Endothelial cell of umbilical vein (primary cell): ENCODE results near the gene UBC. TPM values are rescaled to one million over a fixed set of nuclear protein-coding genes. Genes with fewer than 3 reads are reported as not detected.

Experiments used
- BruUV-seq: library from RNA; stranded (reverse); fragments of 400-500 nt; replicated peaks from 2 replicates; lab custom pipeline; 2021; lab: Mats Ljungman, UMichigan
- CTCF ChIA-PET: fragments of 300-600, 350-600 bp; sonication (Branson Sonifier 250); formaldehyde crosslinking; loops from one replicate; lab custom pipeline; 2021; ENCODE audit warnings: antibody characterized with exemption, inconsistent platforms; lab: Charles Lee
- POLR2A ChIA-PET: fragments of 300-600, 350-600 bp; sonication (Branson Sonifier 250); formaldehyde crosslinking; loops from one replicate; lab custom pipeline; 2021; ENCODE audit warnings: antibody characterized with exemption, inconsistent platforms; lab: Charles Lee
- DNase-seq: peaks from one replicate; pipeline ENCODE4 v3.0.0-alpha.2; 2011; ENCODE audit warnings: low read depth, low spot score
- FAIRE-seq: peaks from 2 replicates; lab custom pipeline; 2011; peaks lifted over from hg19 to GRCh38; lab: Jason Lieb, UNC
- H2AFZ ChIP-seq: 2 replicates; pipeline ENCODE4 v1.6.0; 2012; ENCODE audit warnings: low read depth, low read length, control low read depth, inconsistent platforms
- H3K27ac ChIP-seq: 2 replicates; pipeline ENCODE4 v1.5.1; 2011; ENCODE audit warnings: low read depth, mild to moderate bottlenecking, control low read depth, low read length, moderate library complexity; ENCODE audit not compliant: insufficient read depth
- H3K27me3 ChIP-seq, 2 experiments: 2 replicates each; pipeline versions ENCODE4 v1.6.0 to v1.6.1; 2011; ENCODE audit warnings: low read length in 2 of 2, mixed read lengths in 1 of 2; ENCODE audit not compliant: control insufficient read depth in 2 of 2, insufficient read depth in 2 of 2
- H3K36me3 ChIP-seq, 2 experiments: 2 replicates in 1 of 2; 3 replicates in 1 of 2; pipeline ENCODE4 v1.5.1; 2011; ENCODE audit warnings: low read length in 2 of 2, mild to moderate bottlenecking in 1 of 2, moderate library complexity in 1 of 2; ENCODE audit not compliant: control insufficient read depth in 2 of 2, insufficient read depth in 2 of 2; ENCODE audit errors: extremely low read depth in 1 of 2
- H3K4me1 ChIP-seq: 3 replicates; pipeline ENCODE4 v1.5.1; 2011; ENCODE audit warnings: mild to moderate bottlenecking, low read length; ENCODE audit not compliant: control insufficient read depth, insufficient read depth; ENCODE audit errors: extremely low read depth
- H3K4me2 ChIP-seq: 2 replicates; pipeline ENCODE4 v1.6.1; 2011; ENCODE audit warnings: low read length, control low read depth, mixed read lengths; ENCODE audit not compliant: insufficient read depth
- H3K4me3 ChIP-seq, 3 experiments: fragments of 200-600 bp in 1 of 3; sonication (generic), shearing (Covaris generic) in 1 of 3; replicated peaks in 1 of 3; 2 replicates each; pipeline ENCODE4 v1.5.1; 2011 to 2016; ENCODE audit warnings: control low read depth in 3 of 3, low read length in 3 of 3, mild to moderate bottlenecking in 2 of 3, inconsistent platforms in 1 of 3, low read depth in 1 of 3, moderate library complexity in 1 of 3; ENCODE audit not compliant: insufficient read depth in 1 of 3
- H3K79me2 ChIP-seq: 2 replicates; pipeline ENCODE4 v1.6.0; 2012; ENCODE audit warnings: low read length, inconsistent platforms; ENCODE audit not compliant: control insufficient read depth, insufficient read depth
- H3K9ac ChIP-seq: replicated peaks from 2 replicates; pipeline ENCODE3; 2011; ENCODE audit warnings: low read length, control low read depth; ENCODE audit not compliant: insufficient read depth; ENCODE audit errors: extremely low read depth
- H3K9me1 ChIP-seq: replicated peaks from 3 replicates; pipeline ENCODE4 v1.6.0; 2011; ENCODE audit warnings: mild to moderate bottlenecking, low read length; ENCODE audit not compliant: control insufficient read depth, insufficient read depth; ENCODE audit errors: extremely low read depth
- H3K9me3 ChIP-seq: replicated peaks from 2 replicates; pipeline ENCODE4 v1.5.1; 2012; ENCODE audit warnings: low read length, inconsistent platforms; ENCODE audit not compliant: control insufficient read depth, insufficient read depth
- H4K20me1 ChIP-seq: replicated peaks from 2 replicates; pipeline ENCODE3; 2011; ENCODE audit warnings: mild to moderate bottlenecking, low read length; ENCODE audit not compliant: control insufficient read depth, insufficient read depth; ENCODE audit errors: extremely low read depth
- MAX ChIP-seq: IDR thresholded peaks from 2 replicates; pipeline ENCODE4 v1.6.1; 2011; ENCODE audit not compliant: insufficient read depth, insufficient read length
- POLR2A ChIP-seq: IDR thresholded peaks from 2 replicates; pipeline ENCODE4 v1.6.1; 2012; ENCODE audit warnings: low read depth, mild to moderate bottlenecking, control low read depth, low read length
- dilution Hi-C: fragments of 300-500 bp; cut with MboI; formaldehyde crosslinking; loops from one replicate; pipeline ENCODE4 v1.15.0; 2019; ENCODE audit warnings: low sequenced_read_pairs; ENCODE audit not compliant: extremely low pct_ligation_motif_present
- intact Hi-C: fragments of 100-400 bp; cut with micrococcal nuclease; formaldehyde crosslinking; loops from one replicate; pipeline ENCODE4 v1.10.0; 2022
- polyA plus RNA-seq, 4 experiments: library from polyadenylated mRNA; depleted of rRNA in 3 of 4; stranded (reverse) in 3 of 4; unstranded in 1 of 4; fragments of >200 nt; gene quantifications; 2 replicates each; pipeline versions ENCODE4 v1.2.1 to v1.2.3, GENCODE V29; 2011 to 2012; ENCODE audit warnings: missing spikeins in 1 of 4
- total RNA-seq: library from RNA; stranded (reverse); gene quantifications from 2 replicates; pipeline ENCODE4 v1.2.3, GENCODE V29; 2021

UBC gene
- total and polyA plus RNA-seq, 2 donors (not counting 3 experiments of a cell fraction or from before 2014, with no cell fraction given), result 875 to 1,305 TPM

DNA sequence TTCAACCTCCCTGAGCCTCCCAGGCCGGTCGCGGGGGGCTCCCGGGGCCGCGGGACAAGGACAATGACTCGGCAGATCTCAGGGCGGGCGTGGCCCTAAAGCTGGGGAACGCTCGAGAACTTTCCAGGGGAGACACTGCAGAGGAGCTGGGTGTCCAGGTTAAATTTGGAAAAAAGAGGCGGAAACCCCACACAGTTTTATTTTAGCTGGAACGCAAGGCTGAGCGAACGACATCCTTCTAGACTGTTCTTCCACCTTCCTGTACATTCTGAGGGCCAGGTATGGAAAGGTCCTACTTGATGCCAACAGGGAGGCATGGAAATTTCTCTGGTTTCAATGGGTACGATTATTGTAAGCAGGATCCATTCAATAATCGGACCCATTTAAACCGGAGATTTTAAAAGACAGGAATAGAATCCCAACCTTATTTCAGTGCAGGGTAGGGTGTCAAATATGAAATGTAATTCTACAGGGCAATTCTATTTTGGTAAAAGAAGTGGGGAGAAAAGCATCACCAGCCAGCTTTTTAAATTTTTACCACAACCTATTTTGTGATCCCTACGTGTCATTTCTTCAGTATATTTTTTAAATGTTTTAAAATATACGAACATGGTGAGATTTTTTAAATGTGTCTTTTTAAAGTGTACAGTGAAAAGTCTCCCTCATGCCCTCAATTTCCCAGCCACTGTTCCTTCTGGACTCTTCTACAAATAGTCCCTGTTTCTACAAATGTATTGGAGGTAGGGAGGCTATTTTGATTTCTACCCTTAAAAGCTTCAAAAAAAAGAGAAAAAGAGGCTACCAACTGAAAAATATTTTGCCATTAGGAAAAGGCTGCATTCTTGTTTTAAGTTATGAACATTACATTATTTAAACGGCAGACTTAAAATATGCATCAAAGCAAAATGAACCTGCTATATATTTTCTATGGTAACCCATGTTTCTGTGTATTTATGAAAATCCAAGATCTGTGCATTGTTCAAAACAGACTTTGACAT lies 1.1 kb upstream of the UBC start:
- BruUV-seq, result TSS peak; percentile 54
- Histone ChIP-seq H3K9me1 (no peaks in the 10 kb centered on the region), H3K4me3 (peak overlapping the region; percentile 58 to 94 (median 84)), H4K20me1 (peaks cover 9% of the 10 kb centered on the region), H3K36me3 (peaks cover 9 to 16% of the 10 kb centered on the region in 2 experiments), H3K4me2 (peak overlapping the region; percentile 92), H3K27ac (peak overlapping the region; percentile 95), H3K9me3 (no peaks in the 10 kb centered on the region), H3K27me3 (no peaks in the 10 kb centered on the region), H3K9ac (peak overlapping the region; percentile 96), H2AFZ (peak overlapping the region; percentile 7), H3K4me1 (peaks cover 57% of the 10 kb centered on the region), H3K79me2 (peaks cover 38% of the 10 kb centered on the region)
- FAIRE-seq (peak; percentile 58), DNase-seq (peak; percentile 50)
- dilution Hi-C loops, result no loop called here
- ChIA-PET POLR2A (interaction anchor here (0.6 to 3.9 kb wide), 7 partner anchors 9 to 397 kb away, joined by 3 to 46 read pairs (median 6); no protein-coding TSS in a partner anchor), CTCF (interaction anchor here (0.7 to 4.3 kb wide), 5 partner anchors 9 to 24 kb away, joined by 3 to 64 read pairs (median 4); no protein-coding TSS in a partner anchor)
- intact Hi-C loops, result loop anchor here (2.0 kb wide), 1 partner anchor 535 kb away; no protein-coding TSS in a partner anchor
- TF ChIP-seq POLR2A, result peak; percentile 6
- no peak for TF ChIP-seq MAX
